GM12892 (cell line): Measurements from ENCODE around the gene MED31.

Experiments used
- POLR2A ChIP-seq: IDR thresholded peaks from 2 replicates; pipeline ENCODE4 v1.6.1; 2011; ENCODE audit warnings: low read depth, low read length, control low read depth
- TAF1 ChIP-seq: IDR thresholded peaks from 2 replicates; pipeline ENCODE4 v1.6.1; 2011; ENCODE audit warnings: low read depth, mild to moderate bottlenecking, control low read depth, low read length, borderline replicate concordance

- peak; percentile 97 for TF ChIP-seq POLR2A
- TF ChIP-seq TAF1: peak; percentile 98
Observed at GRCh38 chr17:6640536-6641246, 10.7 kb downstream of the MED31 start, which contains the start of the genes KIAA0753 and TXNDC17.
